ENCODE results near the gene CCN2. TPM values are rescaled to one million over a fixed set of nuclear protein-coding genes. Genes with fewer than 3 reads are reported as not detected.
A peak's percentile ranks its signal among the peaks of the same experiment; 100 is the strongest.

The CCN2 gene
- total RNA-seq, 1 experiment from 2014 or later = 44.1 TPM

DNA sequence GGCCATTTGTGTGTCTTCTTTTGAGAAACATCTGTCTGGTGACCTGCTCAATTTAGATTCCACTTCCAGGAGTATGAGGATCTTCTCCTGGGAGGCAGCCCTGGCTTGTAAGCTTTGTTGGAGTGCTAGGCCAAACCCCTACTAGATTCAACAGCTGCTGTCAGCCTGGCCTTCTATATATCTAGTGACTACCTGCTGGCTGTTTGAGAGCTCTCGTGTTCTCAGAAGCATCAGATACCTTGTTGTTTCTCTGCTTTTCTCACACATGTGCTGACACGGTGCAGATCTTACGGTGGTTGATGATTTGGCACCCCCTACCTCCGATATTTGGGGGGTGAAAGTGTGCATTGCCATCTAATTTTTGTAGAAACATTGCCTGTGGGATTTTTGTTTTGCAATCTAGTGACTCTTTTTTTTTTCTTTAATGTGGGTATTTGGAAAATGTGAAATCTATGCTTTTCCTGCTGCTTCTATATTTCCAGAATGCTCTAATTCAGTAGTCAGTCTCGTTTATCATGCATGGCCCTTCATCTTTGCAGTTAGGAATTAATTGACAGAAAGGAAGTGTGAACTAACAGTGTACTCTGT is 4.7 kb downstream of the CCN2 start:
- peak overlapping the region in 1 of 3 experiments; percentile 54; a peak in 2 of 7 replicates for H3K27ac Mint-ChIP-seq
- TF ChIP-seq, protein P1, sequence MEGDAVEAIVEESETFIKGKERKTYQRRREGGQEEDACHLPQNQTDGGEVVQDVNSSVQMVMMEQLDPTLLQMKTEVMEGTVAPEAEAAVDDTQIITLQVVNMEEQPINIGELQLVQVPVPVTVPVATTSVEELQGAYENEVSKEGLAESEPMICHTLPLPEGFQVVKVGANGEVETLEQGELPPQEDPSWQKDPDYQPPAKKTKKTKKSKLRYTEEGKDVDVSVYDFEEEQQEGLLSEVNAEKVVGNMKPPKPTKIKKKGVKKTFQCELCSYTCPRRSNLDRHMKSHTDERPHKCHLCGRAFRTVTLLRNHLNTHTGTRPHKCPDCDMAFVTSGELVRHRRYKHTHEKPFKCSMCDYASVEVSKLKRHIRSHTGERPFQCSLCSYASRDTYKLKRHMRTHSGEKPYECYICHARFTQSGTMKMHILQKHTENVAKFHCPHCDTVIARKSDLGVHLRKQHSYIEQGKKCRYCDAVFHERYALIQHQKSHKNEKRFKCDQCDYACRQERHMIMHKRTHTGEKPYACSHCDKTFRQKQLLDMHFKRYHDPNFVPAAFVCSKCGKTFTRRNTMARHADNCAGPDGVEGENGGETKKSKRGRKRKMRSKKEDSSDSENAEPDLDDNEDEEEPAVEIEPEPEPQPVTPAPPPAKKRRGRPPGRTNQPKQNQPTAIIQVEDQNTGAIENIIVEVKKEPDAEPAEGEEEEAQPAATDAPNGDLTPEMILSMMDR (conservative IDR thresholded peaks at IDR 0.05) = no peak
- Histone ChIP-seq H4K5ac (ENCODE audit: insufficient read length, low read depth, low read length) (no peak overlapping the region), H3K9me3 (ENCODE audit: control insufficient read depth, low read depth, low read length) (no peaks in the 10 kb centered on the region), H3K4me2 (ENCODE audit: insufficient read depth, insufficient read length, low read length) (no peak overlapping the region), H3K79me1 (ENCODE audit: insufficient read depth, low read depth, low read length, poor library complexity, severe bottlenecking) (no peaks in the 10 kb centered on the region), H3K27me3 (ENCODE audit: insufficient read depth, low read length) (no peaks in the 10 kb centered on the region), H2BK12ac (ENCODE audit: insufficient read length, low read depth, low read length) (no peak overlapping the region), H3K27ac (ENCODE audit: insufficient read length, low read depth, low read length) (no peak overlapping the region), H2BK5ac (ENCODE audit: insufficient read length, low read length) (no peak overlapping the region), H4K91ac (ENCODE audit: insufficient read length, low read depth, low read length) (no peak overlapping the region), H2BK15ac (ENCODE audit: low read depth, low read length) (no peak overlapping the region), H3K9ac (ENCODE audit: extremely low read depth, insufficient read length, low read length) (no peak overlapping the region), H2BK20ac (ENCODE audit: low read depth, low read length, poor library complexity, severe bottlenecking) (no peak overlapping the region), H4K8ac (replicated peaks; ENCODE audit: insufficient read length, low read depth, low read length) (no peak overlapping the region), H3K4me1 (ENCODE audit: insufficient read depth, low read length) (no peaks in the 10 kb centered on the region), H3K56ac (ENCODE audit: insufficient read length, low read depth, low read length) (no peak overlapping the region), H3K79me2 (ENCODE audit: insufficient read depth, low read length) (no peaks in the 10 kb centered on the region), H2AFZ (ENCODE audit: low read length) (no peak overlapping the region), H3T11ph (ENCODE audit: low read length) (no peak overlapping the region), H3K4ac (ENCODE audit: low read depth, low read length) (no peak overlapping the region), H3K14ac (ENCODE audit: insufficient read depth, low read length) (no peak overlapping the region), H3K23me2 (ENCODE audit: insufficient read length, low read depth, low read length, poor library complexity, severe bottlenecking) (peaks cover 7% of the 10 kb centered on the region), H4K20me1 (ENCODE audit: control insufficient read depth, insufficient read depth, insufficient read length) (peaks cover 4% of the 10 kb centered on the region), H3K18ac (ENCODE audit: insufficient read length, low read depth, low read length) (no peak overlapping the region), H3K23ac (ENCODE audit: insufficient read length, low read depth, low read length) (no peak overlapping the region), H2BK120ac (ENCODE audit: low read depth, low read length, poor library complexity, severe bottlenecking) (no peak overlapping the region), H2AK5ac (ENCODE audit: insufficient read length, low read length) (no peak overlapping the region)
- no peak for DNase-seq
- no peak overlapping the region for H3K4me3 Mint-ChIP-seq
- H3K9me3 Mint-ChIP-seq = peaks cover 2 to 4% of the 10 kb centered on the region in 2 experiments; a peak in 3 of 5 replicates
- peaks cover 22 to 32% (median 26%) of the 10 kb centered on the region in 3 experiments for H3K36me3 Mint-ChIP-seq (ENCODE audit: insufficient read depth in 1 of 3, low read depth in 3 of 3)
- no peaks in the 10 kb centered on the region; the same call in 1 of the 2 replicates for H3K27me3 Mint-ChIP-seq (ENCODE audit: low read depth)
- no CpG with 5 or more reads among the region's 5 CpGs for WGBS (ENCODE audit: extremely low coverage, insufficient read length, low lambda C conversion rate)
- peaks cover 41 to 43% of the 10 kb centered on the region in 2 experiments for H3K4me1 Mint-ChIP-seq

Measured in H9 (cell line).